ENCODE results near the gene SLC5A10. TPM values are rescaled to one million over a fixed set of nuclear protein-coding genes. Genes with fewer than 3 reads are reported as not detected.
"Not testable (repeated sequence)": the region's sequence is repeated elsewhere in the genome, so short reads cannot be mapped to it uniquely, and the experiment has no call there.

Gene SLC5A10
- total RNA-seq, 4 donors from 2014 or later, result not detected

DNA sequence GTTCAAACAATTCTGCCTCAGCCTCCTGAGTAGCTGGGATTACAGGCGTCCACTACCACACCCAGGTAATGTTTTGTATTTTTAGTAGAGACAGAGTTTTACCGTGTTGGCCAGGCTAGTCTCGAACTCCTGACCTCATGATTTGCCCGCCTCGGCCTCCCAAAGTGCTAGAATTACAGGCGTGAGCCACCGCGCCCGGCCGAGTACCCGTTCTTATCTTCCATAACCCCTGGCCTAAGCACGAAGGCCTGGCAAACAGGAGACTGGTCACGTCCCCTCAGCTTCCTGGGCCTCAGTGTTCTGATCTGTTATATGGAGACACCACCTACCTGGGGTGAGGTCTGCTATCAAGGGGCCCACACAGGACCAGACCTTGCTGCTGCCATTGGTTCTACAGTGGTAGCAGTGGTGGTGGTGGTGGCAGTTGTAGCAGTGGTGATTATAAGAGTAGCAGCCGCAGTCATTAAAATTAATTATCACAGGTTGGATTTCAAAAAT is 1.3 kb downstream of the SLC5A10 start:
- no peak for DNase-seq
- H3K4me3 ChIP-seq (replicated peaks in 1 of 3), result no peak overlapping the region
- no peaks in the 10 kb centered on the region for H3K9me3 ChIP-seq
- WGBS, 2 donors, result 92 to 96% methylated on average over 14 of the region's 14 CpGs
- H3K4me1 ChIP-seq, result no peaks in the 10 kb centered on the region
- TF ChIP-seq, protein P1, sequence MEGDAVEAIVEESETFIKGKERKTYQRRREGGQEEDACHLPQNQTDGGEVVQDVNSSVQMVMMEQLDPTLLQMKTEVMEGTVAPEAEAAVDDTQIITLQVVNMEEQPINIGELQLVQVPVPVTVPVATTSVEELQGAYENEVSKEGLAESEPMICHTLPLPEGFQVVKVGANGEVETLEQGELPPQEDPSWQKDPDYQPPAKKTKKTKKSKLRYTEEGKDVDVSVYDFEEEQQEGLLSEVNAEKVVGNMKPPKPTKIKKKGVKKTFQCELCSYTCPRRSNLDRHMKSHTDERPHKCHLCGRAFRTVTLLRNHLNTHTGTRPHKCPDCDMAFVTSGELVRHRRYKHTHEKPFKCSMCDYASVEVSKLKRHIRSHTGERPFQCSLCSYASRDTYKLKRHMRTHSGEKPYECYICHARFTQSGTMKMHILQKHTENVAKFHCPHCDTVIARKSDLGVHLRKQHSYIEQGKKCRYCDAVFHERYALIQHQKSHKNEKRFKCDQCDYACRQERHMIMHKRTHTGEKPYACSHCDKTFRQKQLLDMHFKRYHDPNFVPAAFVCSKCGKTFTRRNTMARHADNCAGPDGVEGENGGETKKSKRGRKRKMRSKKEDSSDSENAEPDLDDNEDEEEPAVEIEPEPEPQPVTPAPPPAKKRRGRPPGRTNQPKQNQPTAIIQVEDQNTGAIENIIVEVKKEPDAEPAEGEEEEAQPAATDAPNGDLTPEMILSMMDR (IDR thresholded peaks at IDR 0.05), result no peak
- no peak for TF ChIP-seq POLR2A (IDR thresholded peaks at IDR 0.05)
- intact Hi-C loops (cut with DNase I), result no loop called here
- no peaks in the 10 kb centered on the region for H3K27me3 ChIP-seq
- H3K36me3 ChIP-seq, result no peaks in the 10 kb centered on the region
- no peak overlapping the region for H3K27ac ChIP-seq

DNA sequence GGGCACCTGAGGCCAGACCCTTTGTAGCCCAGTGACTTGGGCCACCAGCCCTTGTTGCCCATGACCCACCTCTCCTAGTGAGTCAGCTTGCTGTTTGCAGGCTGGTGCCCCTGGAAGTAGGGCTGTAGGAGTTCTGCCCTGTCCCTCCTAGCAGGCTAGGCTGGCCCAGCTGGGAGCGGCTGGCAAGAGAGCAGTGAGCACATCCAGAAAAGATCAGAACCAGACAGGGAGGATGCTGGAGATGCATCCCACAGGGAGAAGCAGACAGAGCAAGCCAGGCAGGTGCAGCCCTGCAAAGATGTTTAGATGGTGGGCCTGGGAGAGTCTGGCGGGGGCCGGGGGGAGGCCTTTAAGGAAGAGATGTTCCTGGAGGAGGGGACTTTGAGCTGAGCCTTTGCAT is 2.4 kb downstream of the SLC5A10 start:
- DNase-seq, result no peak
- Histone ChIP-seq H3K4me1 (no peaks in the 10 kb centered on the region), H3K9me3 (no peaks in the 10 kb centered on the region), H3K36me3 (no peaks in the 10 kb centered on the region), H3K27ac (no peak overlapping the region), H3K27me3 (no peaks in the 10 kb centered on the region), H3K4me3 (replicated peaks in 1 of 3) (no peak overlapping the region)
- TF ChIP-seq, protein P1 (IDR thresholded peaks at IDR 0.05), result no peak
- no peak for TF ChIP-seq POLR2A (IDR thresholded peaks at IDR 0.05)
- intact Hi-C loops (cut with DNase I), result no loop called here
- 91 to 95% methylated on average over 3 of the region's 3 CpGs for WGBS, 2 donors

DNA sequence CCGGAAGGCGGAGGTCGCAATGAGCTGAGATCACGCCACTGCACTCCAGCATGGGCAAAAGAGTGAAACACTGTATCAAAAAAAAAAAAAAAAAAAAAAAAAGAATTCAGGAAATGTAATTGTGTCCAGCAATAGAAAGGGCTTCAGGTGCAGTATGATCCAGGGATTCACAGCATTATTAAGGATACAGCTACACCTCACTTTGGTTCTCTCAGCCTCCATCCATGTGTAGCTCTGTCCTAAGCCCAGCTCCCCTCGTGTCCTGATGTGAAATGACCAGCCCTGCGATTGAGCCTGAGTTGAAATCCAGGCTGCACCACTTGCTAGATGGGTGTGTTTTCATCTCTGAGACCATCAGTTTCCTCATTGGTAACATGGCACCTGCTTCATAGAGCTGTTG is 3.0 kb downstream of the SLC5A10 start:
- Histone ChIP-seq H3K27ac (no peak overlapping the region), H3K36me3 (no peaks in the 10 kb centered on the region), H3K9me3 (no peaks in the 10 kb centered on the region), H3K4me1 (no peaks in the 10 kb centered on the region), H3K27me3 (no peaks in the 10 kb centered on the region), H3K4me3 (replicated peaks in 1 of 3) (no peak overlapping the region)
- intact Hi-C loops (cut with DNase I), result no loop called here
- TF ChIP-seq, protein P1 (IDR thresholded peaks at IDR 0.05), result no peak
- DNase-seq, result no peak
- WGBS, 2 donors, result 93 to 94% methylated on average over 6 of the region's 6 CpGs

DNA sequence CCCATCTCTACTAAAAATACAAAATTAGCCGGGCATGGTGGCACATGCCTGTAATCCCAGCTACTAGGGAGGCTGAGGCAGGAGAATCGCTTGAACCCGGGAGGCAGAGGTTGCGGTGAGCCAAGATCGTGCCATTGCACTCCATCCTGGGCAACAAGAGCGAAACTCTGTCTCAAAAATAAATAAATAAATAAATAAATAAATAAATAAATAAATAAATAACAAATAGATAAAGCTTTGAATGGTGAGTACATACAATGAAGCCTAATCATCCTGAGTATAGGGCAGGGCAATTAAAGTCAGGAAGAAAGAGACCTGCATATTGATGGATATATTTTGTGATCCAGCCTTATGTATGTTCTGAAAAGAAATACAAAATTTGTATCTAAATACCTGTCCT is 4.1 kb downstream of the SLC5A10 start:
- H3K27ac ChIP-seq; H3K9me3 ChIP-seq; intact Hi-C loops (cut with DNase I); H3K27me3 ChIP-seq; H3K36me3 ChIP-seq; DNase-seq; H3K4me1 ChIP-seq; H3K4me3 ChIP-seq (replicated peaks in 1 of 3): not testable (repeated sequence)
- WGBS, 2 donors, result 96 to 99% methylated on average over 6 of the region's 6 CpGs

GRCh38 chr17:18956581-18956980 is 4.6 kb downstream of the SLC5A10 start:
- 93 to 98% methylated on average over 3 of the region's 3 CpGs for WGBS, 2 donors
- intact Hi-C loops (cut with DNase I), result no loop called here

More at GRCh38 chr17:18956581-18956980, 4.6 kb downstream of the SLC5A10 start:
- Histone ChIP-seq H3K4me3 (replicated peaks in 1 of 3) (no peak overlapping the region), H3K4me1 (no peaks in the 10 kb centered on the region), H3K27me3 (no peaks in the 10 kb centered on the region), H3K27ac (no peak overlapping the region), H3K36me3 (no peaks in the 10 kb centered on the region), H3K9me3 (no peaks in the 10 kb centered on the region)
- TF ChIP-seq, protein P1 (IDR thresholded peaks at IDR 0.05), result no peak
- no peak for TF ChIP-seq POLR2A (IDR thresholded peaks at IDR 0.05)
- DNase-seq, result no peak
